Measurements from ENCODE around the gene ANTKMT. TPM values are rescaled to one million over a fixed set of nuclear protein-coding genes. Genes with fewer than 3 reads are reported as not detected.
A peak's percentile ranks its signal among the peaks of the same experiment; 100 is the strongest.

ANTKMT gene
- total and polyA plus RNA-seq, 12 donors: 23.3 to 91.1 (median 31.7) TPM

- H3K9me3 ChIP-seq: no peaks in the 10 kb centered on the region
- ATAC-seq (peak; percentile 64 to 83 (median 76)), DNase-seq (peak; percentile 97 to 99)
- no peaks in the 10 kb centered on the region for H3K27me3 ChIP-seq
- intact Hi-C loops (cut with DNase I): no loop called here
- H3K36me3 ChIP-seq: peaks cover 0 to 48% (median 19%) of the 10 kb centered on the region in 9 donors
- peak within 1 kb of the TSS; percentile 40 to 94 (median 76) for H3K4me3 ChIP-seq
- peak within 1 kb of the TSS in 9 of 10 donors; percentile 64 to 88 (median 82) for H3K27ac ChIP-seq
- TF ChIP-seq CTCF (IDR thresholded peaks at IDR 0.05): no peak
- H3K4me1 ChIP-seq: peaks cover 32 to 67% (median 55%) of the 10 kb centered on the region in 9 donors
- 3 to 4% methylated on average over 87 to 88 of the region's 91 CpGs for WGBS, 2 donors
Measured at GRCh38 chr16:684071-684794, 36.7 kb upstream of the ANTKMT start, which contains the start of gene JMJD8. Gene JMJD8, minus strand, starts transcription at chr16:684334. Its CDS starts 15 bp downstream, at chr16:684319.

GRCh38 chr16:684961-685696 lies 35.8 kb upstream of the ANTKMT start:
- intact Hi-C loops (cut with DNase I): no loop called here
- ATAC-seq: peak in 1 of 8 donors; percentile 1
- peaks cover 37 to 71% (median 58%) of the 10 kb centered on the region in 9 donors for H3K4me1 ChIP-seq
- TF ChIP-seq CTCF (IDR thresholded peaks at IDR 0.05): no peak
- 94 to 95% methylated on average over 61 of the region's 61 CpGs for WGBS, 2 donors
- H3K9me3 ChIP-seq: no peaks in the 10 kb centered on the region
- no peaks in the 10 kb centered on the region for H3K27me3 ChIP-seq
- peaks cover 0 to 48% (median 19%) of the 10 kb centered on the region in 9 donors for H3K36me3 ChIP-seq
- H3K27ac ChIP-seq: peak overlapping the region in 5 of 10 donors; percentile 70 to 85 (median 82)
- H3K4me3 ChIP-seq: peak overlapping the region; percentile 40 to 94 (median 76)
- no peak for DNase-seq

- H3K27ac ChIP-seq: no peak overlapping the region
- no peaks in the 10 kb centered on the region for H3K27me3 ChIP-seq
- TF ChIP-seq CTCF (IDR thresholded peaks at IDR 0.05): peak in 6 of 9 donors; percentile 25 to 47 (median 36)
- no peak overlapping the region for H3K4me3 ChIP-seq
- H3K4me1 ChIP-seq: peaks cover 39 to 73% (median 61%) of the 10 kb centered on the region in 9 donors
- H3K36me3 ChIP-seq: peaks cover 0 to 48% (median 19%) of the 10 kb centered on the region in 9 donors
- no peaks in the 10 kb centered on the region for H3K9me3 ChIP-seq
- DNase-seq: no peak
- WGBS, 2 donors: 71 to 76% methylated on average over 10 of the region's 10 CpGs
- ATAC-seq: no peak
- intact Hi-C loops (cut with DNase I): no loop called here
Measured at GRCh38 chr16:685967-686366, 35.0 kb upstream of the ANTKMT start.

- ATAC-seq (no peak), DNase-seq (no peak)
- intact Hi-C loops (cut with DNase I): no loop called here
- TF ChIP-seq CTCF (IDR thresholded peaks at IDR 0.05): no peak
- H3K4me1 ChIP-seq: peaks cover 32 to 66% (median 54%) of the 10 kb centered on the region in 9 donors
- H3K27me3 ChIP-seq: peaks cover 0 to 6% (median 2%) of the 10 kb centered on the region in 7 donors
- H3K36me3 ChIP-seq: peaks cover 0 to 43% (median 16%) of the 10 kb centered on the region in 9 donors
- H3K4me3 ChIP-seq: no peak overlapping the region
- no peaks in the 10 kb centered on the region for H3K9me3 ChIP-seq
- H3K27ac ChIP-seq: no peak overlapping the region
- 95% methylated on average over 51 of the region's 51 CpGs for WGBS, 2 donors
Measured at GRCh38 chr16:686459-687260, 34.3 kb upstream of the ANTKMT start.

All from heart right ventricle (tissue), 16 donors.